T-helper 2 cell treated with Interferon-gamma antibody and Interleukin-4, amounts not matched to agents 100 ng/mL and 5 ng/mL, for 36 hours (primary cell): Measurements from ENCODE around the gene KRT38. TPM values are rescaled to one million over a fixed set of nuclear protein-coding genes. Genes with fewer than 3 reads are reported as not detected.
"Not testable (repeated sequence)": the region's sequence is repeated elsewhere in the genome, so short reads cannot be mapped to it uniquely, and the experiment has no call there.

Source experiments
- intact Hi-C: fragments of 100-400 bp; cut with micrococcal nuclease; formaldehyde crosslinking; loops from one replicate; pipeline ENCODE4 v1.15.1; 2023
- total RNA-seq: library from RNA; stranded (reverse); gene quantifications from 2 replicates; pipeline ENCODE4 v1.2.3, GENCODE V29; 2022

KRT38 gene
- total RNA-seq, 1 donor from 2014 or later = not detected

DNA sequence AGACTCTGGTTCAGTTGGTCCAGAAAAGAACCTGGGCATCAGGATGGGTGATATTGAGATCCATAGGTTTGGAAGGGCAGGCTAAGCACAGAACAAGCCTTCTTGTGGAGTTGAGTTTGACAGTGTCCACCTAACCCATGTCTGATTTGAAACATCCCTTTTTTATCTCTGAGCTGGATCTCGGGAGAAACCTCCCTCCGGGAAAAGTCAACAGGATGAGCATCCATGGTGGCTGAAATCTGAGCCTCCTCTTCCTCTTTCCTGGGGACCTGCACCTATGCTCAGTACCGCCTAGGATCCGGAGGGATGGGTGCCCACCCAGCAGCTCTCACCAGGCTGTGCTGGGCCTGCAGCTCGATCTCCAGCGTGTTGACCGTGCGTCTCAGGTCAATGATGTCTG lies 23.0 kb upstream of the KRT38 start:
- intact Hi-C loops = no loop called here

DNA sequence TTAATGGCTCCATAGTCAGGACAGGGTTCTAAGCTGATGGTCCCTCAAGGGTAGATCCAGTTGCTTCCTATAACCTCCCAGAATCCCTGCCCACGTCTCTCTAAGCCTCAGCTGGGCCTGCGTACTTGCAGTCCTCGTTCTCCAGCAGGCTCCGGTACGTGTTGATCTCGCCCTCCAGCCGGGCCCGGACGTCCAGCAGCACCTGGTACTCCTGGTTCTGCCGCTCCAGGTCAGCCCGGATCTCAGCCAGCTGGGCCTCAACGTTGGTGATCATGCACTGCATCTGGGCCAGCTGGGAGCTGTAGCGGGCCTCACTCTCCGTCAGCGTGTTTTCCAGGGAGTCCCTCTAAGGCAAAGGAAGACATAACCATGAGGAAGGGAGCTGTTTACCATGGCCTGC lies 21.9 kb upstream of the KRT38 start:
- intact Hi-C loops = no loop called here

DNA sequence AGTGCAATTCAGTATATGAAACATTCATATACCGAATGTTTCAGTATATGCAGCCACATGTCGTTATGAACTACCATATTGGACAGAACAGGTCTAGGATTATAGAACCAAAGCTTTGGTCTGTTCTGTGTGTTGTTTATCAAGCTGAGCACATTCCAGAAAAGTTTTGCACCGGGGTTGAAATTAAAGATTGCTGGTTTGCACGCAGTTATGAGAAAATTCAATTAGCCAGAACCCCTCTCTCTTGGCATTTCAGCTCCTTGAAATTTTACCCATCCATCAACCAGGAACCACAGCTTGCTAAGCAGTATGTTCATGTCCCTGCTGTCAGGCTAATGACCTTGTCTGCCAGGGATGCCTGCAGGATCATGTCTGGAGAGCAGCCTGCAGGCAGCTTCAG lies 16.9 kb upstream of the KRT38 start:
- intact Hi-C loops = no loop called here

DNA sequence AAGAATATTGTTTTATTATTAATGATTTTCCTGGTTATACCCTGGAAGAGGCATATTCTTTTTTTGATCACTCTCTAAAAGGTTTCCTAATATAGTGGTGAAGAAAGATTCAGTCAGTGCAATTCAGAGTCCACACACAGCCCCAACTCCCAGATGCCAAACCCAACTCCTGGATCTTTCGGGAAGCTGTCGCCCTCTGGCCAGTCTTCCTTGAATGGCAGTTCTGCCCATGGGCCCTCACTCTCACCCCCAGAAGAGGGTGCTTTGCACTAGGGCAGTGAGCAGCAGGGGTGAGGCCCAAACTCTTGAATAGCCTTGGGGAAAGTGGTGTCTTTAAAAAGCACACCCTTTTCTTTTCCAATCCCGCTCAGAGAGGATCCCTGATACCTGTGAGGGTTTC lies 15.4 kb upstream of the KRT38 start:
- intact Hi-C loops = no loop called here

DNA sequence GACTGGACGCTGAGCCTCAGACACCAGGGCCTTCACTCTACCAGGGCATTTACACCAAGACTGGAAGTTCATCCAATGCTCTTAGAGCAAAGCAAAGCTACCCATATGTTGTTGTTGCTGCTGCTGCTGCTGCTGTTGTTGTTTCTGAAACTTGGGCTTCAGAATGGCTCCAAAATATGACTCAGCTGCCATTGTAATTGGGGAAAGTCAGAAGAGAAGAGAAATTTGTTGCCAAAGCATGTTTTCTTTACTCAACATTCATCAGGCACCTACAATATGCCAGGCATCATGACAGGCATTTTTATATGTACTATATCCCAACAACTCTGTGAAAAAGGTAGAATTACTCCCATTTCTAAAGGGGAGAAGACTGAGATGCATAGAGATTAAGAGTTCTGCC lies 14.5 kb upstream of the KRT38 start:
- intact Hi-C loops = no loop called here

DNA sequence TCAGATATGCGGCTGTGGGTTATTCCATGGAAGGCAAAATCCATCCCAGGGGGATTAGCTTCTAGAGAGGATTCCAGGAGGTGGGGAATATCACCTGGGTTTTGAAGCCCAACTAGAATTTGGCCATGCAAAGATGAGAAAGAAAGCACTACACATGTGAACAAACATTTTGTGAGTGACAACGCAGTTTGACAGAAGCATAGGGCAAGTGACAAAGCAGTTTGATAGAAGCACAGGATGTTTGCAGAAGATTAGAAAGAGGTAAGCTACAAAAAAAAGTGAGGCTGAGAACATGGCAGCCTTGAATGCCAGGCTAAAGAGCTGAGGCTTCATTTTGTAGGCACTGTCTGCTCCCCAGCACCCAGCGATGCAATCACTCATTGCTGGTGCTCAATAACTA lies 12.3 kb upstream of the KRT38 start:
- intact Hi-C loops = no loop called here

- intact Hi-C loops = no loop called here
Measured at GRCh38 chr17:41452281-41452680, 11.5 kb upstream of the KRT38 start.

DNA sequence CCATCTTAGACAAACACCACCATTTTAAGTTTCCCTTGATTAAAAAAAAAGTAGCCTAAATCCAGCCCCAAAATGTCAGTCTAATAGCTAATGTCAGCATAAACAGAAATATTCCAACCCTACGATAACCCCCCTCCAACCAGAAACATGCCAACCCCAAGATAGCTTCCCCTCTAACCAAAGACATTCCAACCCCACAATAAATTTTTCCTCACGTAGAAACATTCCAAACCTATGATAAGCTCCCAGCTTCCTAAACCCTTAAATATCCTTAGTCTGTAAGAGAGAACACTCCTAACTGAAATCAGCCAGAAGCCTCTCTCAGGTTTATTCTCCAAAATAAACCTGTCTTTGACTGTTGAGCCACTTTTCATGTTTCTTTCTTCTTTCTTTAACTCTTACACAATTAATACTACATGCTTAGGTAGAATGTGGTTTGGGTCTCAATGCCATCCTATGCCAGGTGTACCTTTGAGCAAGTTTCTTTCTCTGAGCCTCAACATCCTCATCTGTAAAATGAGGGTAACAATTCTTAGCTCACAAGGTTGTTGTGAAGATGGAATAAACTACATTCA lies 10.5 kb upstream of the KRT38 start:
- intact Hi-C loops = no loop called here

GRCh38 chr17:41449008-41449407 lies 8.2 kb upstream of the KRT38 start:
- intact Hi-C loops = no loop called here

DNA sequence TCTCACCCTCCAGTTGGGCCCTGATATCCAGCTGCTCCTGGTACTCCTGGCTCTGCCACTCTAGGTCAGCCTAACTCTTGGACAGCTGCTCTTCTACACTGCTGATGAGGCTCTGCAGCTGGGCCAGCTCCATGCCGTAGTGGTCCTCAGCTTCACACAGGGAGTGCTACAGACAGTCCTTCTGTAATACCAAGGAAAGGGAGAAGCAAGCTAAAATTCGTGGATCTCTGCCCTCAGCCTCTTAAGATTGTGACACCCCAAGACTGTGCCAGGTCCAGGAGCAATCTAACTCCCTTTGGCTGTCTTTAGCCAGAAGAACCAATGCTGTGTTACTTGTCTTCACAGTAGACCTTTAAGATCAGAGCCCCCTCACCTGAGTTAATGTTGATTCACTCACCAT lies 7.7 kb upstream of the KRT38 start:
- intact Hi-C loops = no loop called here

DNA sequence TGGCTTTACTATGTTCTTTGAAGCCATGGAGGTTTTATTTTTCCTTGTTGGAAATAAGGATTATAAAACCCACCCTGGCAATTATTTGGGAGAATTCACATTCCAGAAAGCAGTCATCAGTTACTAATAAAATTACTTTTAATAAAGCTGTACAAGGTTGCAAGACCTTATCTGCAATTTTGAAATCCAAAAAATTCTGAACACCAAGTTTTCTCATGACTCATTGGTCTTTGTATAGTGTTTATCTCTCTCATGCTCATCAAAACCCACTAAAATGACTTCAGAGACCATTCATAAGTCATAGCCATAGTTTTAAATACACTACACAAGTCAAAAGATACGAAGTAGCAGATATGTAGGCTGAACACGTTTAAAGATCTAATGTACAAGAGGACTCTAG lies 6.0 kb upstream of the KRT38 start:
- intact Hi-C loops = no loop called here

DNA sequence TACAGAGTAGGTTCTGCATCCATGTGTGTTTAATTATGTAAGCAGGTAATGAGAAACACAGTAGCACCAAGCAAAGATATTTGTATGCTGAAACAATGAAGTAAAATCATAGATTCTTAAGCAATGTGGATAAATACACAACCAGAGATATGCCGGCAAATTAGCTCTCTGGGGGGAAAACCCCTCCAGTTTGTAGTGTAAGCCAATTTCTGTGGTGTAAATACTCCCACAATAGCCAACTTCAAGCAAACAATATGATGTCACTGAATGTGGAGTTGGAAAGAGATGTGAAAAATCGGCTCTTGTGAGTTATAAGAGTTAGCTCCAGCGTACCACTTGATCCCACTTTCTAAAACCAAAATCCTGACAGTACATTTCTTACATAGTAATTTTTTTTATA lies 3.9 kb upstream of the KRT38 start:
- intact Hi-C loops = no loop called here

DNA sequence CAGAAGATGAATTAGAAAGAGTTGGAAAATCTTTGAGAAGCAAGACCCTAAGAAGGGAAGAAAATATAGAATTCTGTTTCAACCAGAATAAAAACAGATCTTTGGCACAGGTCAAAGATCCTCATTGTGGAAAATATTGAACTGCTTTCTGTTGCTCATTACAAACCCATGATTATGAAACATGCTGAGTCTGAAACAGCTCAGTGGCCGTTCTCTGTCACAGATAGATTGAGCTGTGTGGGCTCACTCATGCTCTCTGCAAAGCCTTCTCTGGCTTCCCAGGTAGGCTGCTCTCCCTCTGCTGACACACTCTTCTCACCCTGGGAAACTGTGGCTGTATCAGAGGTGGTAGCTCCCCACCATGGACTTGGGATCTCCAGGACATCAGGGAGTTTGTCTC lies 3.4 kb upstream of the KRT38 start:
- intact Hi-C loops = no loop called here

DNA sequence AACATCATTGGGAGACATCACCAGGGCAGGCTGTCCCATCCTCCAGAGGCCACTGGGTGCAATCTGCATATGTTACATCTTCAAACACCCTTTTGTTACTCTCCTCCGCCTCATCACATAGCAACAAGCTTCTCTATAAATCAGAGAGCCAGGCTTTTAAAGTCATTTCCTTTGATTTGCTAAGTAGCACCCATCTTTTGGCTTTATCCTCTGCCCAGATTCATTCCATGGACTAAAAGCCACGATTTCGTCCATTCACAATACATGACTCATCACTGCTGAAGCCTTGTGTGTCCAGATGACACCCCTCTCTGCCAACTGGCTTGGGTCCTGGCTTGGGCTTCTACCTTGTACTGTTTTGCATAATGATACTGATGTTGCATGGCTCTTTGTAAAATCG lies 2.0 kb upstream of the KRT38 start:
- intact Hi-C loops = no loop called here

- intact Hi-C loops = no loop called here
Measured at GRCh38 chr17:41439375-41439774, 1.4 kb downstream of the KRT38 start.

DNA sequence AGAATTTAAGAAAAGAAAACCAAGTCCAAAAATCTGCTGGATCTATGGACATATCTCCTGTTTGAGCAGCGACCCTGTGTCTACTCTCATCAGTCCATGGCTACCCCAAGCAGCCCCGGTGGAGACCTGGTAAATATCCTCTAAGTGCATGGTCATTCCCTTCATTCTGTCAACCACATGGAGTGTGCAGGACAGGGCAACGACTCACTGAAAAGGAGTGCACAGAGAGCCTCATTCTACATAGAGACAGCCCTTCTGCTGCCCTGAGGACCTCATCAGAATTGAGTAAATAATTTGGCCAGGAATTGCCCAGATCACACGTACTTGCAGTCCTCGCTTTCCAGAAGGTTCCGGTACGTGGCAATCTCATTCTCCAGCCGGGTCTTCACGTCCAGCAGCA lies 3.0 kb downstream of the KRT38 start:
- intact Hi-C loops = no loop called here

- intact Hi-C loops = no loop called here
Measured at GRCh38 chr17:41437254-41437653, 3.5 kb downstream of the KRT38 start.

GRCh38 chr17:41434415-41434814 lies 6.4 kb downstream of the KRT38 start:
- intact Hi-C loops = no loop called here

- intact Hi-C loops = no loop called here
Measured at GRCh38 chr17:41434005-41434404, 6.8 kb downstream of the KRT38 start.

DNA sequence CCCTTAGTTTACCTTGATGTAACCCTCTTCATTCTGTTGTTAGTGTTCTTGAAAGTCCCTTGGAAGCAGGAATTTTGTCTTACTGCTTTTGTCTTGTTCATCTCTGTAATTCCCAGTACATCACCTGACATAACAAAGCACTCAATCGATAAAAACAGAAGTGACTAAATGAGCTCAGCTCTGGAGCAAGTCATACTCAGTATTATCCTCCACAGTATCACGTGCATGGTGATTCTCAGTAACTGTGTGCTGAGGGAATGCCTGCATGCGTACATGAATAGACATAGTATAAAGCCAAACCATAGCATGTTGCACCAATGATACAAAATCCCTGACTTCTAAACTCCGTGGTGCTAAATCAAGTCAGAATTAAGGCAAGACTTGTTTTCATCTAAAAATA lies 7.2 kb downstream of the KRT38 start:
- intact Hi-C loops = no loop called here

DNA sequence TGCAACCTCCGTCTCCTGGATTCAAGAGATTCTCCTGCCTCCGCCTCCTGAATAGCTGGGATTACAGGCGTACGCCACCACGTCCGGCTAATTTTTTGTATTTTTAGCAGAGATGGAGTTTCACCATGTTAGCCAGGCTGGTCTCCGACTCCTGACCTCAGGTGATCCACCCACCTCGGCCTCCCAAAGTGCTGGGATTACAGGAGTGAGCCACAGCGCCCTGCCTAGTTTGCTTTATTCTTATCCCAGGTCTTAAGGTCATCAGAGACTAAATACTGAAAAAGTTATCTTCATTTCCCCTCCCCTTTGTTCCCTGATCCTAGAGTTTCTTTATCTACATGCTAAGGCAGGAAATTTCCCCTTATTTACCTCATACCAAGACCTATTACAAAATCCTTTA lies 10.4 kb downstream of the KRT38 start:
- intact Hi-C loops = not testable (repeated sequence)

DNA sequence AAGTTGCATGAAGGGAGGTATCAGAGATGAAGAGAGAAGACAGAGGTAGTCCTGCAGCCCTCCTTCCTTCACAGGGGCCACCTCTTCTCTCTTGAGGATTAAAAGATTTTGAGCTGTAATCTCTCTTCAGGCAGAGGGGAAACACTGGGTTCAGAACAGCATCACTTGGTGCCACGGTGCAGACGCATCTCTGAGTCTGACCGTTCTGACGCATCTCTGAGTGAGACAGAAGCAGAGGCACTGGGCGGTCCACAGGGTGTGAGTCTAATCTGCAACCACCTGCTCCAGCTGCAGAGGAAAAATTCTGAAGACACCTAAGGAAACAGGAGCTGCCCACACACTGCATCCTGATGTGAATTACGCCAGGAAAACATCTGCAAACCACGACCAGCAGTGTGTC lies 11.1 kb downstream of the KRT38 start:
- intact Hi-C loops = no loop called here

GRCh38 chr17:41428591-41429291 lies 12.0 kb downstream of the KRT38 start:
- intact Hi-C loops = no loop called here
